HG02623 (cell line): ENCODE measurements around the gene GCNA.
A peak's percentile ranks its signal among the peaks of the same experiment; 100 is the strongest.
"Not testable (repeated sequence)": the region's sequence is repeated elsewhere in the genome, so short reads cannot be mapped to it uniquely, and the experiment has no call there.

Experiments
- ATAC-seq: cut with Tn5 transposase; IDR thresholded peaks from one replicate; pipeline ENCODE4 v1.9.1; 2021; ENCODE audit warnings: moderate library complexity; ENCODE audit not compliant: unreplicated experiment

The GCNA gene

GRCh38 chrX:71636438-71637252 is 58.4 kb downstream of the GCNA start:
- no peak for ATAC-seq

GRCh38 chrX:71637253-71637618 is 59.0 kb downstream of the GCNA start:
- no peak for ATAC-seq

GRCh38 chrX:71637848-71638247 is 59.6 kb downstream of the GCNA start:
- no peak for ATAC-seq

GRCh38 chrX:71638409-71638808 is 60.2 kb downstream of the GCNA start:
- no peak for ATAC-seq

- no peak for ATAC-seq
Observed at GRCh38 chrX:71640002-71640401, 61.8 kb downstream of the GCNA start.

- ATAC-seq: not testable (repeated sequence)
Observed at GRCh38 chrX:71644406-71644805, 66.2 kb downstream of the GCNA start.

GRCh38 chrX:71650333-71650969 is 72.2 kb downstream of the GCNA start:
- ATAC-seq: peak; percentile 71

GRCh38 chrX:71652405-71652804 is 74.2 kb downstream of the GCNA start:
- no peak for ATAC-seq

- ATAC-seq: no peak
Observed at GRCh38 chrX:71653344-71653743, 75.1 kb downstream of the GCNA start.

- no peak for ATAC-seq
Observed at GRCh38 chrX:71657267-71657666, 79.0 kb downstream of the GCNA start.

- no peak for ATAC-seq
Observed at GRCh38 chrX:71659342-71659741, 81.1 kb downstream of the GCNA start.

- ATAC-seq: no peak
Observed at GRCh38 chrX:71659959-71660358, 81.7 kb downstream of the GCNA start.

GRCh38 chrX:71660562-71661416 is 82.6 kb downstream of the GCNA start:
- no peak for ATAC-seq

GRCh38 chrX:71661919-71662318 is 83.7 kb downstream of the GCNA start:
- ATAC-seq: no peak

GRCh38 chrX:71662654-71663053 is 84.4 kb downstream of the GCNA start:
- not testable (repeated sequence) for ATAC-seq
